Endodermal cell (in vitro differentiated cells): ENCODE data around the gene ZFTA. TPM values are rescaled to one million over a fixed set of nuclear protein-coding genes. Genes with fewer than 3 reads are reported as not detected.

ENCODE experiments used
- DNase-seq: peaks from one replicate; pipeline ENCODE4 v3.0.0-alpha.2; 2017
- H3K27ac ChIP-seq: 2 replicates; pipeline ENCODE4 v1.5.1; 2013; ENCODE audit warnings: mild to moderate bottlenecking, low read depth, low read length, moderate library complexity
- H3K27me3 ChIP-seq: 2 replicates; pipeline ENCODE4 v1.6.1; 2013; ENCODE audit warnings: mild to moderate bottlenecking, low read length, moderate library complexity; ENCODE audit not compliant: insufficient read depth, control insufficient read depth, poor library complexity, severe bottlenecking
- H3K36me3 ChIP-seq: 2 replicates; pipeline ENCODE4 v1.7.0; 2013; ENCODE audit warnings: mild to moderate bottlenecking, low read length, moderate library complexity; ENCODE audit not compliant: control insufficient read depth, insufficient read depth
- H3K4me1 ChIP-seq: one replicate; pipeline ENCODE4 v1.7.0; 2013; ENCODE audit warnings: low read length; ENCODE audit not compliant: control insufficient read depth, insufficient read depth
- H3K4me3 ChIP-seq: 2 replicates; pipeline ENCODE4 v1.5.1; 2013; ENCODE audit warnings: mild to moderate bottlenecking, low read length, moderate library complexity
- H3K9ac ChIP-seq: 2 replicates; pipeline ENCODE4 v1.6.1; 2013; ENCODE audit warnings: mild to moderate bottlenecking, low read length, moderate library complexity; ENCODE audit not compliant: poor library complexity, severe bottlenecking; ENCODE audit errors: extremely low read depth
- H3K9me3 ChIP-seq: 2 replicates; pipeline ENCODE4 v1.6.1; 2013; ENCODE audit warnings: mild to moderate bottlenecking, low read length, moderate library complexity; ENCODE audit not compliant: control insufficient read depth
- H3K27ac Mint-ChIP-seq: 2 replicates; pipeline ENCODE4 v1.8.0; 2020; ENCODE audit warnings: mixed read lengths
- H3K27me3 Mint-ChIP-seq: 2 replicates; pipeline ENCODE4 v1.8.0; 2021; ENCODE audit warnings: mild to moderate bottlenecking, mixed read lengths; ENCODE audit not compliant: insufficient read depth
- H3K36me3 Mint-ChIP-seq: 2 replicates; pipeline ENCODE4 v1.8.0; 2020; ENCODE audit warnings: low read depth, mixed read lengths
- H3K4me1 Mint-ChIP-seq: 2 replicates; pipeline ENCODE4 v1.8.0; 2020; ENCODE audit warnings: mixed read lengths
- H3K4me3 Mint-ChIP-seq: 2 replicates; pipeline ENCODE4 v1.8.0; 2020; ENCODE audit warnings: mild to moderate bottlenecking, moderate library complexity, mixed read lengths
- H3K9me3 Mint-ChIP-seq: 2 replicates; pipeline ENCODE4 v1.8.0; 2020; ENCODE audit warnings: mild to moderate bottlenecking, mixed read lengths
- CTCF ChIP-seq: fragments of 200-600 bp; sonication (generic); conservative IDR thresholded peaks from 2 replicates; pipeline ENCODE4 v1.5.0; 2021; ENCODE audit warnings: antibody characterized with exemption, mild to moderate bottlenecking
- WGBS, 2 experiments: methylation state at CpG; one replicate each; pipeline versions ENCODE4 v1.1.5 to v1.1.7; 2013; ENCODE audit warnings: missing lambda C conversion rate in 2 of 2, mixed read lengths in 1 of 2; ENCODE audit not compliant: insufficient coverage in 1 of 2, insufficient read length in 1 of 2; 5-methylcytosine and 5-hydroxymethylcytosine counted together
- total RNA-seq, 2 donors: library from RNA; stranded (reverse); fragmentation: NEBNext Ultra II Directional in 1 of 2; extraction: Animal tissue kit (Norgen Biotek cat#: 25700) in 1 of 2; gene quantifications; 2 replicates in 1 of 2; 3 replicates in 1 of 2; pipeline ENCODE4 v1.2.1, GENCODE V29; 2021

Gene ZFTA
- total RNA-seq, 2 donors from 2014 or later: 31.9 to 38.0 TPM

GRCh38 chr11:63805844-63806415 lies 37.4 kb upstream of the ZFTA start:
- WGBS, 2 experiments: 94 to 95% methylated on average over 8 to 9 of the region's 9 CpGs
- Histone ChIP-seq H3K9me3 (no peaks in the 10 kb centered on the region), H3K4me3 (no peak overlapping the region), H3K4me1 (no peaks in the 10 kb centered on the region), H3K27me3 (no peaks in the 10 kb centered on the region), H3K36me3 (no peaks in the 10 kb centered on the region), H3K27ac (no peak overlapping the region), H3K9ac (no peak overlapping the region)
- no peak for DNase-seq
- TF ChIP-seq CTCF: no peak
- Mint-ChIP-seq H3K36me3 (peaks cover 2% of the 10 kb centered on the region), H3K27me3 (peaks cover 2% of the 10 kb centered on the region), H3K9me3 (peaks cover 2% of the 10 kb centered on the region), H3K4me1 (no peaks in the 10 kb centered on the region), H3K27ac (no peak overlapping the region), H3K4me3 (no peak overlapping the region)

DNA sequence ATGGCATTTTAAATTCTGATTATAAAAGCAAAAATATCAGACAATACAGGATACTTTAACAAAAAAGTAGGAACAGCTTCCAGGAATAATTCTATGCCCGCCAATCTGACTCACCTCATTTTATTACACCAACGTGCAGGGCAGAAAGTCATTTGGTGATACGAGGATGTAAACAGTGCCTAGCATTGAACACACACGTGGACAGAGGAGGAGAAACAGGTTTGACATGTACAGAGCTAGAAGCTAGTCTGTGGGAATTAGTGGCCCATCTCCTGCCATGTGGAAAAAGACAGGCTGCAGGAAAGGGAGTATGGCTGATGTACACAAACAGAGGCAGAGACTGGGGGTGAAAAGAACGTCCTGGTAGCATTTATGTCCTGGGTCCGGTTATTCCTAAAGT lies 35.7 kb upstream of the ZFTA start:
- H3K4me3 ChIP-seq: no peak overlapping the region
- H3K4me3 Mint-ChIP-seq: no peak overlapping the region
- H3K4me1 Mint-ChIP-seq: no peaks in the 10 kb centered on the region
- no peak overlapping the region for H3K27ac Mint-ChIP-seq
- TF ChIP-seq CTCF: no peak
- H3K4me1 ChIP-seq: no peaks in the 10 kb centered on the region
- 88 to 100% methylated on average over 5 to 6 of the region's 6 CpGs for WGBS, 2 experiments
- peaks cover 2% of the 10 kb centered on the region for H3K27me3 Mint-ChIP-seq
- no peak overlapping the region for H3K9ac ChIP-seq
- no peak overlapping the region for H3K27ac ChIP-seq
- H3K27me3 ChIP-seq: no peaks in the 10 kb centered on the region
- peaks cover 2% of the 10 kb centered on the region for H3K36me3 Mint-ChIP-seq
- H3K9me3 Mint-ChIP-seq: peaks cover 2% of the 10 kb centered on the region
- H3K36me3 ChIP-seq: no peaks in the 10 kb centered on the region
- no peaks in the 10 kb centered on the region for H3K9me3 ChIP-seq
- DNase-seq: no peak

- Mint-ChIP-seq H3K9me3 (peaks cover 2% of the 10 kb centered on the region), H3K4me3 (no peak overlapping the region), H3K27ac (no peak overlapping the region), H3K36me3 (peaks cover 2% of the 10 kb centered on the region), H3K4me1 (no peaks in the 10 kb centered on the region), H3K27me3 (peaks cover 2% of the 10 kb centered on the region)
- WGBS, 2 experiments: 85 to 95% methylated on average over 4 to 10 of the region's 10 CpGs
- Histone ChIP-seq H3K9me3 (no peaks in the 10 kb centered on the region), H3K4me3 (no peak overlapping the region), H3K4me1 (no peaks in the 10 kb centered on the region), H3K27me3 (no peaks in the 10 kb centered on the region), H3K36me3 (no peaks in the 10 kb centered on the region), H3K9ac (no peak overlapping the region), H3K27ac (no peak overlapping the region)
- peak; percentile 52 for DNase-seq
- TF ChIP-seq CTCF: no peak
Measured at GRCh38 chr11:63802637-63803414, 34.3 kb upstream of the ZFTA start.
